OCI-LY1 (cell line): ENCODE results near the gene DTHD1.

Source experiments
- H2AFZ ChIP-seq: fragments of 200-600 bp; sonication (generic), shearing (Covaris generic); 2 replicates; pipeline ENCODE4 v1.6.0; 2014; ENCODE audit warnings: antibody characterized with exemption, mild to moderate bottlenecking, low read length
- H3F3A ChIP-seq: fragments of 200-600 bp; sonication (generic), shearing (Covaris generic); 2 replicates; pipeline ENCODE4 v1.6.0; 2014; ENCODE audit warnings: mild to moderate bottlenecking, antibody characterized with exemption, low read length, moderate library complexity; ENCODE audit not compliant: insufficient read depth
- H3K27ac ChIP-seq: fragments of 200-600 bp; sonication (generic); 2 replicates; pipeline ENCODE4 v1.5.1; 2014; ENCODE audit warnings: low read length, mixed run types, mild to moderate bottlenecking, low read depth; ENCODE audit not compliant: poor library complexity, severe bottlenecking
- H3K27me3 ChIP-seq: fragments of 200-600 bp; sonication (generic); 2 replicates; pipeline ENCODE4 v1.6.0; 2014; ENCODE audit warnings: antibody characterized with exemption, mild to moderate bottlenecking, low read length, moderate library complexity; ENCODE audit not compliant: insufficient read depth
- H3K36me3 ChIP-seq: fragments of 200-600 bp; sonication (generic); 2 replicates; pipeline ENCODE4 v1.6.1; 2014; ENCODE audit warnings: mild to moderate bottlenecking, antibody characterized with exemption, low read length, moderate library complexity, mixed read lengths; ENCODE audit not compliant: insufficient read depth
- H3K4me1 ChIP-seq: fragments of 200-600 bp; sonication (generic); 2 replicates; pipeline ENCODE4 v1.5.1; 2014; ENCODE audit warnings: mild to moderate bottlenecking, low read length, moderate library complexity; ENCODE audit not compliant: insufficient read depth, severe bottlenecking
- H3K4me2 ChIP-seq: fragments of 200-600 bp; sonication (generic), shearing (Covaris generic); 2 replicates; pipeline ENCODE4 v1.6.1; 2014; ENCODE audit warnings: low read length
- H3K4me3 ChIP-seq: fragments of 200-600 bp; sonication (generic); 2 replicates; pipeline ENCODE4 v1.5.1; 2014; ENCODE audit warnings: low read length, low read depth, mild to moderate bottlenecking, mixed read lengths; ENCODE audit not compliant: poor library complexity, severe bottlenecking
- H3K79me2 ChIP-seq: fragments of 200-600 bp; shearing (Covaris generic); 2 replicates; pipeline ENCODE4 v1.6.1; 2016; ENCODE audit warnings: mixed run types, low read length, mixed read lengths; ENCODE audit not compliant: insufficient read depth
- H3K9ac ChIP-seq: fragments of 200-600 bp; sonication (generic), shearing (Covaris generic); 2 replicates; pipeline ENCODE4 v1.6.1; 2014; ENCODE audit warnings: mild to moderate bottlenecking, low read length, mixed read lengths
- H3K9me2 ChIP-seq: fragments of 200-600 bp; sonication (generic), shearing (Covaris generic); 2 replicates; pipeline ENCODE4 v1.6.1; 2014; ENCODE audit warnings: low read depth, mild to moderate bottlenecking, low read length, mixed read lengths
- H3K9me3 ChIP-seq: fragments of 200-600 bp; shearing (Covaris generic); 2 replicates; pipeline ENCODE4 v1.6.1; 2014; ENCODE audit warnings: low read length, mixed read lengths
- H4K20me1 ChIP-seq: fragments of 200-600 bp; sonication (generic), shearing (Covaris generic); 2 replicates; pipeline ENCODE4 v1.6.0; 2016; ENCODE audit warnings: mild to moderate bottlenecking, low read length; ENCODE audit not compliant: insufficient read depth
- EZH2 ChIP-seq: fragments of 200-600 bp; sonication (generic), shearing (Covaris generic); IDR thresholded peaks from 2 replicates; pipeline ENCODE4 v1.8.0; 2017; ENCODE audit warnings: borderline replicate concordance, mixed run types, mild to moderate bottlenecking, antibody characterized with exemption, low read length, moderate library complexity, mixed read lengths
- TF ChIP-seq, protein P1 (sequence below): fragments of 200-600 bp; sonication (generic), shearing (Covaris generic); IDR thresholded peaks from 2 replicates; pipeline ENCODE4 v1.5.1; 2017; ENCODE audit warnings: mild to moderate bottlenecking, antibody characterized with exemption, low read length, moderate library complexity, mixed read lengths

Gene DTHD1

DNA sequence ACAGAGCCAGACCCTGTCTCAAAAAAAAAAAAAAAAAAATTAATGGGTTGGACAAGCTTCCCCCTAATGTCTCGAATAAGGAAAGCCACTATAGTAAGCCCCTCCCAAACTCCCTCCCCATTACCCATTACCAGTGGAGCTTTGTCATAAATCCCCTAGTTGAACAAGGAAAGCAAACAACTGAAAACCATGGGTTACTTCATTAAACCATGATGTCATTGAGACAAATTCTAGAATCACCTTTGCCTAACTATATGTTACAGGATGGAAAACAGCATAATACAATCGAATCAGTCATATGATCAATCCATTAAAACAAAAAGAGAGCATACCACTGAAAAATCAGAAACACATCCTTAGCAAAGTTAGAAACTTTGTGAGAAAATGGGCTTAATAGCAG lies 45.3 kb upstream of the DTHD1 start:
- Histone ChIP-seq H3K27me3 (no peaks in the 10 kb centered on the region), H3K79me2 (peaks cover 95% of the 10 kb centered on the region), H3K9me3 (no peaks in the 10 kb centered on the region), H3K9me2 (no peaks in the 10 kb centered on the region), H3K4me2 (no peak overlapping the region), H3F3A (no peaks in the 10 kb centered on the region), H4K20me1 (no peaks in the 10 kb centered on the region), H3K4me1 (peaks cover 14% of the 10 kb centered on the region), H3K36me3 (peaks cover 70% of the 10 kb centered on the region), H3K4me3 (no peak overlapping the region), H3K27ac (no peak overlapping the region), H2AFZ (no peak overlapping the region), H3K9ac (no peak overlapping the region)
- no peak for TF ChIP-seq EZH2
- TF ChIP-seq, protein P1, sequence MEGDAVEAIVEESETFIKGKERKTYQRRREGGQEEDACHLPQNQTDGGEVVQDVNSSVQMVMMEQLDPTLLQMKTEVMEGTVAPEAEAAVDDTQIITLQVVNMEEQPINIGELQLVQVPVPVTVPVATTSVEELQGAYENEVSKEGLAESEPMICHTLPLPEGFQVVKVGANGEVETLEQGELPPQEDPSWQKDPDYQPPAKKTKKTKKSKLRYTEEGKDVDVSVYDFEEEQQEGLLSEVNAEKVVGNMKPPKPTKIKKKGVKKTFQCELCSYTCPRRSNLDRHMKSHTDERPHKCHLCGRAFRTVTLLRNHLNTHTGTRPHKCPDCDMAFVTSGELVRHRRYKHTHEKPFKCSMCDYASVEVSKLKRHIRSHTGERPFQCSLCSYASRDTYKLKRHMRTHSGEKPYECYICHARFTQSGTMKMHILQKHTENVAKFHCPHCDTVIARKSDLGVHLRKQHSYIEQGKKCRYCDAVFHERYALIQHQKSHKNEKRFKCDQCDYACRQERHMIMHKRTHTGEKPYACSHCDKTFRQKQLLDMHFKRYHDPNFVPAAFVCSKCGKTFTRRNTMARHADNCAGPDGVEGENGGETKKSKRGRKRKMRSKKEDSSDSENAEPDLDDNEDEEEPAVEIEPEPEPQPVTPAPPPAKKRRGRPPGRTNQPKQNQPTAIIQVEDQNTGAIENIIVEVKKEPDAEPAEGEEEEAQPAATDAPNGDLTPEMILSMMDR = no peak

DNA sequence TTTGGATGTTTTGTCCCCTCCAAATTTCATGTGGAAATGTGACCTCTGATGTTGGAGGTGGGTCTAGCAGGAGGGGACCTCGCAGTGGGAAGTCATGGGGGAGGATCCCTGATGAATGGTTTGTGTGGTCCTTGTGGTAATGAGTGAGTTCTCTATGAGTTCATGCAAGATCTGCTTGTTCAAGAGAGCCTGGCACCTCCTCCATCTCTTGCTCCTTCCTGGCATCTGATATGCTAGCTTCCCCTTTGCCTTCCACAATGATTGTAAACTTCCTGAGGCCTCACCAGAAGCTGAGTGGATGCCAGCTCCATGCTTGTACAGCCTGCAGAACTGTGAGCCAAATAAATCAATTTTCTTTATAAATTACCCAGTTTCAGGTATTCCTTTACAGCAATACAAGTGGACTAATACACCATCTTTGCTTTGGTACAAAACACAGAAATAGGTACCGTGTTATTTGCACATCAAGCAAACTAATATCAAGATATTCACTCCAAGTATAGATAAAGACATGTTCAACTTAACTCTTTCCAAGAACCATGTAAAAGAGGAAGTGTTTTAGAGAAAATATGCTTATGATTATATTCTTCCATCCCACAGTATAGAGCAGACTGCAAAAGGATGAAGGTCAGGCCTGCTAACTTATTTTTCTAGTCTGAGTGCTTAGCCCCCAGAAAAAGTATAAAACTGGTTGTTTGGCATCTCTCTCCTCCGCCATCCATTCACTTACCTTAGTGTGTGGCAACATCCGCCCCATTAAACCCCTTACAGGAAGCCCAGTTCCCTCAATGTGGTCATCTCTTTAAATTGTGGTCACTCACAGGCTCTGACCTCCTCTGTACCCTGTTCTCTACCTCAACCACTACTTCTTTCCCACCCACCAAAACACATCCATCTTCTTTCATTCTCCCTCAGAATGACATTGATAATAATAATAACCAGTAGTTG lies 43.8 kb upstream of the DTHD1 start:
- Histone ChIP-seq H4K20me1 (no peaks in the 10 kb centered on the region), H3K27ac (no peak overlapping the region), H3F3A (no peaks in the 10 kb centered on the region), H3K27me3 (no peaks in the 10 kb centered on the region), H3K36me3 (peaks cover 77% of the 10 kb centered on the region), H3K9me3 (no peaks in the 10 kb centered on the region), H2AFZ (no peak overlapping the region), H3K4me1 (peaks cover 29% of the 10 kb centered on the region), H3K4me3 (no peak overlapping the region), H3K9me2 (no peaks in the 10 kb centered on the region), H3K79me2 (peaks cover 96% of the 10 kb centered on the region), H3K9ac (no peak overlapping the region), H3K4me2 (no peak overlapping the region)
- no peak for TF ChIP-seq EZH2
- TF ChIP-seq, protein P1 = no peak

DNA sequence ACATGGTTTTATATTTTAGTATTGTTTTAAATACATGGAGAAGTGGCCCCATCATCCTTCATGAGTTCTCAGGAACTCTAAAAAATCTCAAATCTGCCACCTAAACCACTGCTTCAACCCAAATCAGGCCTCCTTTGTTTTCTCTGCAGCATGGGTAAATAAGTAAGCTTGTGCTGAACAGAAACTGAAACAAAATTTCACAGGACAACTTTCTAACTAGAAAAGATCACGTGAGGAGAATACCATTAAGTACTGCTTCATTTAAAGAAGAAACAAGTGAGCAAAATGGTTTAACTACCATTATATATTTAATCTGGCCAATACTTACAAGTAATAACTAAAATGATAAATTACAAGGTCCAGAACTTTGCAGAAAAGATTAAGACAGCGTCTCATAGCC lies 39.6 kb upstream of the DTHD1 start:
- Histone ChIP-seq H3K4me1 (peaks cover 47% of the 10 kb centered on the region), H3K9me2 (no peaks in the 10 kb centered on the region), H3F3A (peaks cover 5% of the 10 kb centered on the region; the same call in 1 of the 2 replicates), H3K79me2 (peaks cover 72% of the 10 kb centered on the region), H2AFZ (no peak overlapping the region), H3K27ac (peak overlapping the region; percentile 80), H3K9ac (peak overlapping the region; percentile 87), H3K9me3 (no peaks in the 10 kb centered on the region), H3K36me3 (peaks cover 52% of the 10 kb centered on the region), H4K20me1 (no peaks in the 10 kb centered on the region), H3K4me3 (peak overlapping the region; percentile 74), H3K27me3 (no peaks in the 10 kb centered on the region), H3K4me2 (peak overlapping the region; percentile 87)
- TF ChIP-seq, protein P1 = no peak
- no peak for TF ChIP-seq EZH2
